ENCODE data around the gene DDRGK1.
A peak's percentile ranks its signal among the peaks of the same experiment; 100 is the strongest.
"Not testable (repeated sequence)": the region's sequence is repeated elsewhere in the genome, so short reads cannot be mapped to it uniquely, and the experiment has no call there.

DDRGK1 gene

GRCh38 chr20:3210346-3210745, 5.9 kb upstream of the DDRGK1 start:
- no peak for DNase-seq

DNA sequence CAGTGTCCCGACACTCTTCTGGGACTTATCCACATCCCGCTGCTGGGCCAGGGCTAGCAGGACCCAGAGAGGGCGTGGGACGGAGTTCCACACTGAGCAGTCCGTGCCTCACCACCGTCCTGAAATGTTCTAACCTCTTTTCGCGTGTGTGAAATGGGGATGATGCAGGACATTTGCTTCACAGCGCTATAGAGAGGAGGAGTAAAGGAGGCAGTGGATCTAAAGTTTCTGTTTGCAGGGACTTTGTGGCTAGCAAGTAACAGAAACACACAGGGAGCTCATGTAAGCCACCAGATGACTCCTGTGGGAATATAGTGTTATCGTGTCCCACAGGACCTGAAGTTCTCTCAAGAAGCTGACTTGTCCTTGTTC, 5.5 kb upstream of the DDRGK1 start:
- no peak for DNase-seq

DNA sequence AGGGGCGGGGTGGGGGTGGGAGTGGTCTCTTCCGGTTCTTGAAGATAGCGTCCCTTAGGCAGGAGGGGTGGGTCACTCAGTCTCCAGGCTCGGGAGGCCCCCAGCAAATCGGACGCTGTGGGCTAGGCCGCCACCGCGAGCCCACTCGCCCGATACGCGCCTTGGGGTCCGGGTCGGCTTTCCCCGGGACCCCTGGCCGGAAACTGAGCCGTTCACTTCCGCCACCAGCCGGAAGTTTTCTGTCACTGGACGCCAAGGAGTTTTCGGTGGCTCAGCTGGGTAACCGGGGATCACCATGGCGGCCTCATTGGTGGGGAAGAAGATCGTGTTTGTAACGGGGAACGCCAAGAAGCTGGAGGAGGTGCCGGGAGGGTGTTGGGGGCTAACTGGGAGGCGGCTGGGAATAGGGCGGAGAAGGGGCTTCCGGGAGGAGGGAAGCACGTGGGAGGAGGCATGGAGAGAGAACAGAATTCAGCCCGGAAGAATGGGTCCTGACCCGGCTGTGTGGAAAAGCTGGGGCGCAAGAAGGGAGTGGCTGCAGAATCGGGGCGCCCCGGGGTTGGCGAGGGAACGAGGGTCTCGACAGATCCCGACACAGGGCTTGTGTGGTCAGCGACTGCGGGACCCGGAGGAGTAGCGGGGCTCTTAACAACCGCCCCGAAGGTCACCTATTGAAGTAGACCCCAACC, 4.9 kb upstream of the DDRGK1 start, which contains the start of gene ITPA:
Gene ITPA, plus strand, starts transcription at position 242 of the 689 bp plus-strand sequence. Its CDS starts 54 bp downstream, at position 296.
- peak; percentile 15 for DNase-seq

GRCh38 chr20:3208786-3209256, 4.3 kb upstream of the DDRGK1 start:
- DNase-seq = no peak

GRCh38 chr20:3203315-3204123, 963 bp downstream of the DDRGK1 start:
- peak; percentile 65 for DNase-seq

DNA sequence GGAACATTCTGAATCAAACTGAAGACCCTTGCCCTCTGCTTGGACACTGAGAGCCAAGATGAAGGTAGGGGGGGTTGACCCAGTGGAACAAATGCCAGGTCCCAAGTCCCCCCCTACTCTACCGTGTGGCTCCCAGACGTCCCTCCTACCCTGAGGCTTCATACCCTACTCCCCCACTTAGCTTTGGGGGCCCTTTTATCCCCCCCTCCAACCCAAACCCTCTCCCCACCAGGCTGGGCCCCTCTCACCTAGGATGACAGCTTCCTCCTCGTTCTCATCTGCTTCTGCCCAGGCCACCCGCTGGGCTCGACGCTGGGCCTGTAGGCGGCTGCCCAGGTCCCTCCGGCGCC, 1.5 kb downstream of the DDRGK1 start:
- no peak for DNase-seq

- DNase-seq = no peak
These were observed 4.3 kb downstream of the DDRGK1 start for GRCh38 chr20:3199976-3200755.

GRCh38 chr20:3199206-3199605, 5.3 kb downstream of the DDRGK1 start:
- no peak for DNase-seq

DNA sequence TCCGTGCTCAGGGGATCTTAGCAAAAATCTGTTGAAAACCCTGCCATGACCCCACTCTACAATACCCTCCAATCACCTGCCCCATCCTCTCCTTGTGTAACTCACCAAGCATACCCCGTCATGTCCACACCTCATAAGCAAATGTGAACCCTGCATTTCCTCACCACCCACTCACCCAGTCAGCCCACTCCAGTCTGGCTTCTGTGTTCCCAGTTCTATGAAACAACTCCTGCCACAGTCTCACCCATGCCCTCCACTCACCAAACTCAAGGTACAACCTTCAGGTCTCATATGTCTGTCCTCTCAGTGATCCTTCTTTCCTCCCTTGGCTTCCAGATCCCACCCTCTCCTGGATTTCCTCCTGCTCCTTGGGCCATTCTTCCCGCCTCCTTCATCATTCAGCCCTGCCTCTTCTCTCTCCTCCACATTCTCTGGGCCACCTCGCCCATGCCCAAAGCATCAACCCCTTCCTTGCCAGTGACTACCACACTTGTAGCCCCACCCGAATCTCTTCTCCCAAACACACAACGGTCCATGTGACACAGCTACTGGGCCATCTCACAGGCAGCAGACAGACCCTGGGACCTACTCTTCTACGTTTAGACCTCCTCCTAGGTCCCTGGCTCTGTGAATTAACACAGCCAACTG, 8.8 kb downstream of the DDRGK1 start:
- DNase-seq = no peak

DNA sequence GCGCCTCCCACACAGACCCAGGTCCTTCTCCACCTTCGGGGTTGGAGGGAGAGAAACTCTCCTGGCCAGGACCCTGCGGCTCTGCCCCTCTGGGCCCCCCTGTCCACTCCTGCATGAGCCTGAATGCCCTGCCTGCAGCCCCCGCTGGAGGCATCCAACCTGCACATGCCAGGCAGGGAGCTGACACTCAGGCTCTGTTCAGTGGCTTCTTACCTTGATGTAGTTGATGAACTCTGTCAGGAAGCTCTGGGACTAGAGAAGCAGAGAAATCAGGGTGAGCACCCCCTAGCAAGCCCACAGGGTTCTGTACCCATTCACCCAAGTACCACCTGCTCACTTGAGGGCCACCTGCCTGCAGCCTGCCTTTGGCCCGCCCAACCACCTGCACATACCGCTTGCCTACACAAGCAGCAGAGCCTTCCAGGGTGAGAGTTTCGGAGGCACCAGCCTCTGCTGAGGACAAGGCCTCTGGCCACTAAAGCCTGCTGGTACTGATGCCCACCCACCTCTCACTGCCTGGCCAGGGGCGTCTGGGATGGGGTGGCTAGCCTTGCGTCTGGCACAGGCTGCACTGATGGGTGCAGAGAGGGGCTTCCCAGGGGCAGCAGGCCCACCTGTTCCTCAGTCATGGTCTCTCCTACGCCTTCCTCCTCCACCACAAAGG, 9.7 kb downstream of the DDRGK1 start:
- DNase-seq = no peak

- no peak for DNase-seq
These were observed 10.5 kb downstream of the DDRGK1 start for GRCh38 chr20:3193806-3194616.

DNA sequence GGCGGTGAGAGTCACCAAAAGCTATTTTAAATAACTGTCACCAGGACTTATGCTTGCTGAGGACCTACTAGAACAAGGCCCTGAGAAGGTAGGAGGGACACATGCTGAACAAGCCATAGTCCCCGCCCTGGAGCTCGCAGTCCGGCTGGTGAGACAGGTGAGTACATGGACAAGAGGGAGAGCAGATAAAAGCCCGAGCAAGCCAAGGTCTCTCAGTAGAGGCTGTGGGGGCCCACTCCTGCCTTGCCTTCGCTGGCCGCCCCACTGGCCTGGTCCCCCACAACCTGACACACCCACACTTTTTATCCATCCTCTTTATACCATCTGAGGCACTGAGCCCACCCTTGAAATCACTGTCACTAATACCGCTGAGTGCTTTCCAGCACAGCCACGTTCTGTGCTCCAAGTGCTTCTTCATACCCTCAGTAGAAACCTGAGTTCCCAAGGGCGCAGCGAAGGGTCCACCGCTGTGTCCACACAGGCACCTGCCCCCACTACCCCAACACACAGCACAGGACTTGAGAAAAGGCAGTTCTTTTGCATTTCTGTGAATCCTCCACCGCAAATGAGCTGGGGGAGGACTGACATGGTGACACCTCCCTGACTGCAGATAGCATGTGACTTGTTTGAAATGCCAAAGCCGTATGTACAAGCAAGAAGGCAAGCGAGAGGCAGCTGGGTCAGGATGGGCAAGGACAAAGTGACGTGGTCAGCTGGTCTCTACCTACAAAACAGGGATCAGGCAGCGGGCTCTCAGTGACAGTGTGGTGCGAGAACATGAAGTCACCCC, 12.1 kb downstream of the DDRGK1 start:
- no peak for DNase-seq

- no peak for DNase-seq
These were observed 13.8 kb downstream of the DDRGK1 start for GRCh38 chr20:3190681-3191111.

GRCh38 chr20:3189561-3190131, 14.8 kb downstream of the DDRGK1 start:
- DNase-seq = no peak

DNA sequence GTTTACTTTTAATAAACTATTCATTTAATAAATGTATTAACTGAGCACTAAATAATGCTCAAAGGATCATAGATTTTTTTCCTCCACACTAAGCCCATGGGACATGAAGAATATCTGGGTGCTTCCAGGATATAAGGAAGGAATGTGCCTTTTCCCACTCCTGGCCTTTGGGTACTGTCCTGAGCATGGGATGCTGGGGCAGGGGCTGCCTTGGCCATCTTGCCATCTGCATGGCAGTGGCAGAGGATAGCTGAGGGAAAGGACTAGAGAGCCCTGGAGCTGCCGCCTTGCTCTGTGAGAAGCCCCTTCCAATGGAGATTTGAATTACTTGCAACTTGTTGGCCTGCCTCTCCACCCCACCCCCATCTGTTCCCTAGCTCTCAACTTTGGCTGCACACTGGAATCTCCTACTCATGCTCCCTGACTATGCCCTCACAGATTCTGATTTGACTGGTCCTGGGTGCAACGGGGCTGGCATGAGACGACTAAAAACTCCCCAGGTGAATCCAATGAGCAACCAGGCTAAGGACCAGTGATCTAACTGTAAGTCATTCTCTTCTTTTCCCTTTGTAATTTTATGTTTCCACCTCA, 15.6 kb downstream of the DDRGK1 start:
- no peak for DNase-seq

- DNase-seq = not testable (repeated sequence)
These were observed 16.6 kb downstream of the DDRGK1 start for GRCh38 chr20:3187861-3188260.

- no peak for DNase-seq
These were observed 20.4 kb downstream of the DDRGK1 start for GRCh38 chr20:3183896-3184612.

GRCh38 chr20:3182429-3182828, 22.1 kb downstream of the DDRGK1 start:
- not testable (repeated sequence) for DNase-seq

GRCh38 chr20:3181270-3181669, 23.2 kb downstream of the DDRGK1 start:
- DNase-seq = no peak

All from NCI-H1105 (cell line).